LNCAP (cell line): ENCODE results near the gene RPS6KA3.

Experiments used
- TF ChIP-seq, protein P1 (sequence below): fragments of 450-650 bp; IDR thresholded peaks from 2 replicates; pipeline ENCODE4 v1.5.1; 2017; ENCODE audit warnings: mild to moderate bottlenecking

The RPS6KA3 gene

GRCh38 chrX:20266810-20267606 lies at the start of gene RPS6KA3:
Gene RPS6KA3 (minus strand): TSS chrX:20266909. CDS start chrX:20266632, 277 bp downstream.
- TF ChIP-seq, protein P1, sequence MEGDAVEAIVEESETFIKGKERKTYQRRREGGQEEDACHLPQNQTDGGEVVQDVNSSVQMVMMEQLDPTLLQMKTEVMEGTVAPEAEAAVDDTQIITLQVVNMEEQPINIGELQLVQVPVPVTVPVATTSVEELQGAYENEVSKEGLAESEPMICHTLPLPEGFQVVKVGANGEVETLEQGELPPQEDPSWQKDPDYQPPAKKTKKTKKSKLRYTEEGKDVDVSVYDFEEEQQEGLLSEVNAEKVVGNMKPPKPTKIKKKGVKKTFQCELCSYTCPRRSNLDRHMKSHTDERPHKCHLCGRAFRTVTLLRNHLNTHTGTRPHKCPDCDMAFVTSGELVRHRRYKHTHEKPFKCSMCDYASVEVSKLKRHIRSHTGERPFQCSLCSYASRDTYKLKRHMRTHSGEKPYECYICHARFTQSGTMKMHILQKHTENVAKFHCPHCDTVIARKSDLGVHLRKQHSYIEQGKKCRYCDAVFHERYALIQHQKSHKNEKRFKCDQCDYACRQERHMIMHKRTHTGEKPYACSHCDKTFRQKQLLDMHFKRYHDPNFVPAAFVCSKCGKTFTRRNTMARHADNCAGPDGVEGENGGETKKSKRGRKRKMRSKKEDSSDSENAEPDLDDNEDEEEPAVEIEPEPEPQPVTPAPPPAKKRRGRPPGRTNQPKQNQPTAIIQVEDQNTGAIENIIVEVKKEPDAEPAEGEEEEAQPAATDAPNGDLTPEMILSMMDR = no peak

- TF ChIP-seq, protein P1 = no peak
Observed at GRCh38 chrX:20315140-20315539, 48.4 kb upstream of the RPS6KA3 start.

DNA sequence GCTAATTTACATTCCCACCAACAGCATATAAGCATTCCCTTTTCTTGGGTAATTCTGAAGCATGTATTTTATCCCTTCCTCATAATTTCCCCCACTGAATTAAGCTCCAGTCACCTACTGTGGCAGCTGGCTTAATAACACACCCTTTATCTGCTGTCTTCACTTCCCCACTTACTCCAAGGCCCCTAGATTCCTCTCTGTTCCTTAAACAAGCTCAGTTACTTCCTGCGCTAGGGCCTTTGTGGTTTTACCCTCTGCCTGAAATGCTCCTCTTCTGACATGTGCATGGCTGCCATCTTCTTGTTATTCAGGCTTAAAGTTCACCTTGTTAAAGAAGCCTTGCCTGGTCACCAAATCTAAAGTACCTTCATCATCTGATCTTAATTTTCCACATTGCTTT lies 47.2 kb upstream of the RPS6KA3 start:
- TF ChIP-seq, protein P1 = no peak

DNA sequence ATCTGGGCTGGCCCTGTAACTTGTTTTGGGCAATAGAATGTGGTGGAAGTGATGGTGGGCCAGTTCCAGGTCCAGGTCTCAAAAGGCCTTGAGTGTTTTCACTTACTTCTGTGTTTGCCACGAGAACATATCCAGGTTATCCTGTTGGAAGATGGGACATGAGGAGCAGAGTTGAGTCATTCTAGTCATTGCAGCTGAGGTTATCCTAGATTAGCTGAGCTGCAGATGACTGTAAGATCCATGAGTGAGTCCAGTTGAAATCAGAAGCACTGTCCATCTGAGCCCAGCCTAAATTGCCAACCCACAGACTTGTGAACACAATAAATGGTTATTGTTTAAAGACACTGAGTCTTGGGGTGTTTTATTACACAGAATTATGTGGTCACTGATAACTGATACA lies 45.3 kb upstream of the RPS6KA3 start:
- TF ChIP-seq, protein P1 = no peak

DNA sequence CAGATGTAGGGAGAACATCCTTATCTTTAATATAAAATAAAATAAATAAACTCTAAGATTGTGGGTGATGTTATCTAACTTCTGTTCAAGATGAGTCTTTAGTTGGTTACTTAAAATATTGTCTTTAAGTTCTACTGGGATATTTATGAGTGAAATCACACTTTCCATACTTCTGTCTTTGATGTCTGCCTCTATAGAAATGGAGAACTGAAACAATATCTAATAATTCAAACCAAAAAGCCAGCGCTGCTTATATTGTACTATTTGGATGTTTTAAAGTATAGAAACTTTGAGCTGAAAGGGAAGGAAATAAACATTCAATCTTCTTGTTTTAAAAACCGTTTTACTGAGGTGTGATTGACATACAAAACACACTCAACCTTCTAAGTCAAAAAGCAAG lies 44.8 kb upstream of the RPS6KA3 start:
- TF ChIP-seq, protein P1 = no peak

DNA sequence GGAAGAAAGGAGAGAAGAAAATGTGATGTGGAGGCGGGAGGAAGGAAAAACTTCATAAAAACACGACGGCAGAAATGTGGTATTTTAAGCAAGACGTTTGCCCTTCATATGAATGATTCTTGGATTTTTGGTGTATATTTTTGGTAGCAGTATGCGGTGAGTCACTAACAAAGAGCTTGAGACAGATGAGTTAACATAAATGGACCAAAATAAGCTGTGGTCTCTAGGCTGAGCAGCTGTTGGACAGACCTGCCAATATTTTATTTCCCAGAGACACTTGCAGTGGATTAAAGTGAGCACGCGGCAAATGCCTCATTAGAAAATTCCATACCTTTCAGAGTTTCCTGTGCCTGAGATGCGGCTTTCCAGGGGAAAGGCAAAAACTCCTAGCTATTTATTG lies 43.1 kb upstream of the RPS6KA3 start:
- TF ChIP-seq, protein P1 = no peak

DNA sequence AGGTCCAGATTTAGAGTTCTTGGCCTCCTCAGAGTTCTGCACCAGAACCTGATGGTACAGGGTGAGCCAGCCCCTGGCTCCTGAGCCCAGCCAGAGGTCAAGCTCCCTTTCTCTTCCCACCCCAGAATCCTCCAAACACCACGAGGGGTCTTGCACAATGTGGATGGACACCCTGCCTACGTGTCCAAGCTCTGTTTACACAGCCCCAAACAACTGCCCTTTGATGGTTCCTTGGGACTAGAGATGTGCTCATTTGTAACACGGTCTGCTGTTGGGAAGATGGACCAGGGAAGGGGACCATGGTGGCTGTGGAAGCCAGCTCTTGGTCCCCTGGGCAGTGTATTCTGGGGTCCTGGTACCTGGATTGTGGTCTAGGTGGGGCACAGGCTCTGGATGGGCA lies 40.0 kb upstream of the RPS6KA3 start:
- TF ChIP-seq, protein P1 = no peak

DNA sequence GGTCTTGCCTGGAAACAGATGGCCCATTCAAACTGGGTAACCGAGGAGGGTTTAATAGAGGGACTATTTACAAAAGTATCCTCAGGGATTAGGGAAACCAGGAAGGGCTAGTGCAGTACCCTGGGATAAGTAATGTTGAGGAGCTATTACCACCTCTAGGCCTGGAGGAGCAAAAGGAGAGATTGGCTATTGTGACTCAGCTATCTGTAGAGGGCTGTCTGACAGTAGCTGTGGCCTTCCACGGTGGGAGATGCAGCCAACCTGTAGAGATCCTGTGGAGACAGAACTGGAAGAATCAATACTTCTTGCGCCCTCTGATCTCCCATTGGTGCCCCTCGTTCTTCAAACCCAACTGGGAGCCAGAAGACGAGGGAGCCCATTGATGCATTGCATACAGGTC lies 34.1 kb upstream of the RPS6KA3 start:
- TF ChIP-seq, protein P1 = no peak
